Inflammatory macrophage treated with lipopolysaccharide for 1 hour (primary cell): ENCODE measurements around the gene MST1.
A peak's percentile ranks its signal among the peaks of the same experiment; 100 is the strongest.

Experiments
- DNase-seq, 2 donors: peaks; one replicate each; pipeline ENCODE4 v3.0.0-alpha.2; 2020 to 2022

Gene MST1

GRCh38 chr3:49689046-49689907 lies at the start of gene MST1, which contains the start of gene RNF123:
Gene MST1, minus strand, starts transcription at chr3:49689474. Its CDS starts 783 bp downstream, at chr3:49688691.
Gene RNF123, plus strand, starts transcription at chr3:49689557. Its CDS starts 1,609 bp downstream, at chr3:49691166.
- DNase-seq: peak; percentile 77 to 93

DNA sequence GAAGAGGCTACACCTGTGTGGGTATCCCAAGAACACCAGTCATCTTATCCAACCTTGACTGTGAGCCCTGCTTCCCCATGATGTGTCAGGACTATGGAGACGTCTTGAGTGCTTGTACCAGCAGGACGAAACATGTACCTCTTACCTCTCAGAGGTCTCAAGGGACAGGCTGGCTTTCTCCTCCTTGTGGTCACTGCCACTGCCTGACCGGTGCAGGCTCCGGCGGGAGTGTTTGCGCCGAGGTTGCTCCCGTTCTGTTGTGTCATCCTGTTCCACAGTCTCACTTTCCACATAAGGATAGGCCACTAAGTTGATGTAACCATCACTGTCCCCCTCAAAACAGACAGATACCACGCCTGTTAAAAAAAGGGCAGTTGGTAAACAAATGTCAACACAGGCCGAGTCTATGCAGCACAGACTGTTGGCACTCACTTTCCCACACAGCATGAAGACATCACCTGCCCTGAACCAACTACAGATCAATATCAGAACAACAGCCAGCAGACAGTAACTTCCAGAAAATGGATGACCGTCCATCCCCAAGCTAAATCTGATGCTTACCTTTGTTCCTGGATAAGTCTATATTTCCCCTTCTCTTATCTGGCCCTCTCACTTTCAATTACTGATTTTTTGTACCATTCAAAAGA lies 48.9 kb upstream of the MST1 start:
- DNase-seq: no peak

DNA sequence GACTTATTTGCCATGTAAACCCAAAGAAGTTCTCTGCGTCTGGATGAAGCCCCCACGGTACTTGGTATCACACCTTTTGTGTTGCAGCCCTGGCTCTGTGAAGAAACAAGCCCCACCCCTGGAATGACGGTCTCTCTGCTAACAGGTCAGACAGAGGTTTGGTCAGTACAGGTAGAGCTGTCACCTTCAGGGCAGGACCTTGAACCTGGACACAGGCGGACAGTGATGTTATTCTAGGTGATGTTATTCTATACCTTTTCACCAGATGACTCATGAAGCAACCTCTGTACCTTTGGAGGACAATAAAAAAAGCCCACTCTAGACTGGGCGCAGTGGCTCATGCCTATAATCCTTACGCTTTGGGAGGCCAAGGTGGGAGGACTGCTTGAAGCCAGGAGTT lies 45.5 kb upstream of the MST1 start:
- no peak for DNase-seq

DNA sequence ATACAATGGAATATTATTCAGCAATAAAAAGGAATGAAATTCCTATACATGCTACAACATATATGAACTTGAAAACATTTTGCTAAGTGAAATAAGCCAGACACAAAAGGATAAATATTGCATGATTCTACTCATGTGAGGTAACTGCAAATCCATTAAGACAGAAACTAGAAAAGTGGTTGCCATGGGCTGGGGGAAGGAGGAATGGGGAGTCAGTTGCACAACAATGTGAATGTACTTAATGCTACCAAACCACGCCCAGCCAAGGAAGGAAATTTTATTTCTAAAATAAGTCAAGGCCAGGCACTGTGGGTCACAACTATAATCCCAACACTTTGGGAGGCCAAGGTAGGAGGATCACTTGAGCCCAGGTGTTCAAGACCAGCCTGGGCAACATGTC lies 44.3 kb upstream of the MST1 start:
- DNase-seq: peak in 1 of 2 donors; percentile 13

- no peak for DNase-seq
Measured at GRCh38 chr3:49732597-49732996, 43.3 kb upstream of the MST1 start.

GRCh38 chr3:49729966-49730609 lies 40.8 kb upstream of the MST1 start:
- DNase-seq: no peak

- no peak for DNase-seq
Measured at GRCh38 chr3:49727924-49728361, 38.7 kb upstream of the MST1 start.

GRCh38 chr3:49727154-49727923 lies 38.1 kb upstream of the MST1 start:
- no peak for DNase-seq

DNA sequence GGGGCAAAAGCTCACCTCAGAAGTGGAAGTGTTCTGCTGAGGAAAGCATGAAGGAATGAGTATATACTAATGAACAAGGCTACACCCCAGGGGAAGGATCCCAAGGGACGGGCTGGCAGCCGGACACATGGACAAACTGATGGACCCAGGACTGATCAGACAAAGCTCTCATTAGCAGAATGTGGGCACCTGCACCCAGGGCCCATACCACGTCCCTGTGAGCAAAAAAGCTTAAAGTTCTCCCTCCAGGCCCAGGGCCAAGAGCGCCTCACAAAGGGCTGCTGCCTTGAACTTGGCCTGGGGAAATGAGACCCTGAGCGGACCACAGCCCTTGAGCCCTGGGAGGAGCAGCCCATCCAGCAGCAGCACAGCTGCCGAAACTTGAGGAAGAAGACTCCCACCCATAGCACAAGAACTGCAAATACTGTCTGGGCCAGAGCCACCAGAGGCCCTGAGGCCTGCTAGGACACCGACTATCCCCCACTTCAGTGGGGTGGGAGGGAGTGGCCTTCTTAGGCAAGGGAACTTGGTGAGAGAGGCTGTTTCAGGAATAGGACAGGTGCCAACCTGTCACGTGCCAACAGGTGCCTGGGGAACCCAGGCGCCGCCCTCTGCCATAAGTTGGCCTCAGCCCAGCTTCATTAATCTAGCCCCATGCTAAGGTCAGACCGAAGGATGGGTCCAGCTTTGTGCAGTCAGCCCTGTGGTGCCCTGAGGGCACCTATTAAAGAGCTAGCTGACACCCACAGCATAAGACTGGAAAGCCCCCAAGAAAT lies 36.8 kb upstream of the MST1 start:
- DNase-seq: no peak

DNA sequence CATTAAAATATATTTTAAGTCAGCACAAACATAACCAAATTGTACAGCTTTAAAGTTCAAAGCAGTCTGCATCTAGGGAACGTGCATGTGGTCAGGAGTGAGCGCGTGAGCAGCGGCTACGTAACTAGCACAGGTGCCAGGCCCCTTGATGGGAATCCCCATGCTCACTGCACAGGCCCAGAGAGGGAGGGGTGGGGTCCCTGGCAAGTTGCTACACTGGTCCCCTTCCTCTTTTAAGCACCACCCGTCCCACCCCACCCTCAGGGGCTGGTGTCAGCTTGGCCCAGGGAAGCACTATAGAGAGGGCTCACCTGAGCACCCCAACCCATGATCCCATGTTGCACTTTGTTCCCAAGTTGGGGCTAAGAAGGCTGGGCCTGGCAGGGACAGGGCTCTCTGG lies 35.3 kb upstream of the MST1 start:
- no peak for DNase-seq

DNA sequence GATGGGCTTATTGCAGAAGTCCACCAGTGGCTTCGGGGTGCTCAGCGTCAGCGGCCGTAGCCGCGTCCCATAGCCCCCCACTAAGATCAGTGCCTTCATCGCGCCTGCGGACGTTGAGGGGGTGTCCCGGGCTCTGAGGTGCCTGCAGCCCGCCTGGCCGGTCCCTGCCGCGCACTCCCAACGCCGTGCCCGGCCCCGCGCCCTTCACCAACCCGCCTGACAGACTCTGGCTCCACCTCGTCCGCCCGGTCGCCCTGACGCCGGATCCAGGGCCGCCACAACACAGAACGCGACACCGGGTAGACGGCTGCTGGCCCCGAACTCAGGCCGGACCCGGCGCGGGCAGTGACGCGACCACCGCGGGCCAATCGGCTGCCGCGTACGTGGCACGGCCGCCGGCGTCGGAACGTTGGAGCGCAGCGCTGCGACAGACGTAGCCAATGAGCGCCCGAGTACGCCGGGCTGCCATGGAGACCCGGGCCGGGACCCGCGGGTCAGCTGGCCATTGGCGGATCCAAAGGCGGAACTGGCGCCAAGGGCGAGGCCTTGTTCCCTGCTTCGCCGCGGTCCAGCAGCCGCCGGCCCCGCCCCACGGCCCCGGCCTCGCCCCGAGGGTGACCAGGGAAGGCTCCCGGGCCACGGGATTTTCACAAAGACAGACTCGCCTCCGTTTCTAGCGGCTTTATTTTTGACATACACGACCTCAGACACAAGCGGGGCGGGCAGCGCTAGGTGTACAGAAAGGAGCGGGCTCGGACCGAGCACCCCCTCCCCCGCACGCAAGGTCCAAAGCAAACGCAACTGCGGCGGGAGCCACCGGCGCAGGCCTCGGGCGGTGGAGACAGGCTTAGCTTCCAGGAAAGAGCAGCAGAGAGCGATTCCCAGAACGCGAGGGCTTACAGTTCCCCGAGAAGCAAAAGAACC lies 34.6 kb upstream of the MST1 start, which contains the start of gene GMPPB:
TSS of gene GMPPB (minus strand) at position 324 of the 924 bp plus-strand sequence. CDS start at position 99, 225 bp downstream.
- DNase-seq: peak; percentile 96 to 98

GRCh38 chr3:49723296-49723627 lies 34.0 kb upstream of the MST1 start:
- DNase-seq: peak; percentile 7 to 12

- DNase-seq: no peak
Measured at GRCh38 chr3:49722896-49723295, 33.6 kb upstream of the MST1 start.

- no peak for DNase-seq
Measured at GRCh38 chr3:49721896-49722781, 32.9 kb upstream of the MST1 start.

DNA sequence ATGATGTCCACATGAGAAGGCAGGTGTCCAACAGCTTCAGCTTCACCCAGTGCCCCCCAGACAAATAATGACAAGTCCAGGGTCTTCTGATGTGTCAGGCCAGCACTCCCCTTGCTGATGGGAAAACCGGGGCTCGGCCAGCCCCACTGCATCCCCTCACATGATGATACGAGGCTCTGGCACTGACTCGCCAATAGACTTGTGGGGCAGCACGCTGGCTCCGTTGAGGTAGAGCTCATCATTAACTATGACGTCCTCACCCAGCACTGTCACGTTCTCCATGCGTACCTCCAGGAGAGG lies 32.3 kb upstream of the MST1 start:
- no peak for DNase-seq

DNA sequence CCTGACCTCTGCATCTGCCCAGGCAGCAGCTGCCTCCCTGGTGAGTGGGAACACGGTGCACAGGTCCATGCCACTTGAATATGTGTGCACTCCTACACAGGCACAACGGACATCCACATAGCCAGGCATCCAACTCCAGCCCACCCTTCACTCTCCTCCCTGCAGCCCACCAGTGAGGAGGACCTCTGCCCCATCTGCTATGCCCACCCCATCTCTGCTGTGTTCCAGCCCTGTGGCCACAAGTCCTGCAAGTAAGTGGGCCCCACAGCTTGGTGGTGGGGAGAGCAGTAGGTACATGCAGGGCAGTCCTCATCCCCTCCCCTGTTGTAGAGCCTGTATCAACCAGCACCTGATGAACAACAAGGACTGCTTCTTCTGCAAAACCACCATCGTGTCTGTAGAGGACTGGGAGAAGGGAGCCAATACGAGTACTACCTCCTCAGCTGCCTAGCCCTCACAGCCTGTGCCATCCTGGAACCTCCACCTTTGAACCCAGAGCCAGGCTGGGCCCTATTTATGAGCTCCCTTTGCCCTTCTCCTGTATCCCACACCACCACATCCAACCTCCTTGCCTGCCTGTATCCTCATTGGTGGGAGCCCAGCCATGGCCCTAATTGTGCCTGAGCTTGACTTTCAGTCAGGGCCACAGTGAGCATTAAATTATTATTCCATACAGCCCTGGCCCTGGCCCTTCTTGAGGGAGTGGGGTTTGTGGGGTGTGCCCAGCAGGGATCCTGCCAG lies 31.8 kb upstream of the MST1 start:
- DNase-seq: no peak

GRCh38 chr3:49719214-49719884 lies 30.1 kb upstream of the MST1 start, which contains the start of gene AMIGO3:
Gene AMIGO3, minus strand, starts transcription at chr3:49719684. Its CDS starts 219 bp downstream, at chr3:49719465.
- peak; percentile 90 to 97 for DNase-seq

DNA sequence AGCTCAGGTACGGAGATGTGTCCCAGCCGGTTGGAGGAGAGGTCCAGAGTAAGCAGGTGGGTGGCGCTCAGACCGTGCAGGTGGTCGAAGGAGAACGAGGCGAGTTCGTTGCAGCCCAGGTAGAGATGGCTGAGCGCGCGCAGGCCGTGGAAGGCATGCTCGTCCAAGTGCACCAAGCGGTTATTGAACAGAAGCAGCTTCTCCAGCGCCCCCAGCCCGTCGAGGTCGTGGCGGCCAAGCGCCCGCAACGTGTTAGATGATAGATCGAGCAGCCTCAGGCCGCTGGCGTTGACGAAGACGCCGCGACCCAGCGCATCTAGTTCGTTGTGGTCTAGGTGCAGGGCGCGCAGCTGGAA lies 29.6 kb upstream of the MST1 start:
- no peak for DNase-seq
